ENCODE measurements around the gene CTSW.

CTSW gene

GRCh38 chr11:65856689-65857499, 22.7 kb upstream of the CTSW start:
- peak; percentile 49 for DNase-seq

- DNase-seq = no peak
Measured at GRCh38 chr11:65857500-65857852, 22.2 kb upstream of the CTSW start.

GRCh38 chr11:65857853-65858680, 21.6 kb upstream of the CTSW start, which contains the start of gene CFL1:
Gene CFL1 (minus strand): TSS chr11:65858180. CDS start chr11:65858099, 81 bp downstream.
- peak; percentile 98 for DNase-seq

- no peak for DNase-seq
Measured at GRCh38 chr11:65858681-65859087, 21.0 kb upstream of the CTSW start.

GRCh38 chr11:65859095-65859811, 20.4 kb upstream of the CTSW start:
- DNase-seq = peak; percentile 98

GRCh38 chr11:65859812-65860277, 19.8 kb upstream of the CTSW start:
- no peak for DNase-seq

- peak; percentile 97 for DNase-seq
Measured at GRCh38 chr11:65860278-65861164, 19.1 kb upstream of the CTSW start, which contains the start of gene MUS81. Gene MUS81 (plus strand): TSS chr11:65860433. CDS start chr11:65860754, 321 bp downstream.

- DNase-seq = no peak
Measured at GRCh38 chr11:65861165-65861505, 18.5 kb upstream of the CTSW start.

- DNase-seq = no peak
Measured at GRCh38 chr11:65861533-65862183, 18.0 kb upstream of the CTSW start.

GRCh38 chr11:65862191-65862735, 17.4 kb upstream of the CTSW start:
- no peak for DNase-seq

GRCh38 chr11:65862941-65863888, 16.4 kb upstream of the CTSW start:
- no peak for DNase-seq

GRCh38 chr11:65863889-65864705, 15.5 kb upstream of the CTSW start:
- DNase-seq = no peak

- no peak for DNase-seq
Measured at GRCh38 chr11:65864706-65865471, 14.7 kb upstream of the CTSW start.

- no peak for DNase-seq
Measured at GRCh38 chr11:65865550-65866172, 14.0 kb upstream of the CTSW start.

GRCh38 chr11:65866509-65867283, 12.9 kb upstream of the CTSW start:
- DNase-seq = no peak

GRCh38 chr11:65867284-65868071, 12.2 kb upstream of the CTSW start:
- DNase-seq = peak; percentile 46

Data from NCI-H1105 treated with DMSO at 0.1 percent for 48 hours (cell line).